Loucy (cell line): ENCODE measurements around the gene RAB15.

Source experiments
- EZH2phosphoT487 ChIP-seq: fragments of 200-600 bp; IDR thresholded peaks from 2 replicates; pipeline ENCODE4 v1.6.1; 2018; ENCODE audit warnings: antibody characterized with exemption, mild to moderate bottlenecking, moderate library complexity, borderline replicate concordance
- TF ChIP-seq, protein P1 (sequence below): fragments of 200-600 bp; sonication (generic); conservative IDR thresholded peaks from 2 replicates; pipeline ENCODE4 v1.5.1; 2014; ENCODE audit warnings: mild to moderate bottlenecking, antibody characterized with exemption, low read length

DNA sequence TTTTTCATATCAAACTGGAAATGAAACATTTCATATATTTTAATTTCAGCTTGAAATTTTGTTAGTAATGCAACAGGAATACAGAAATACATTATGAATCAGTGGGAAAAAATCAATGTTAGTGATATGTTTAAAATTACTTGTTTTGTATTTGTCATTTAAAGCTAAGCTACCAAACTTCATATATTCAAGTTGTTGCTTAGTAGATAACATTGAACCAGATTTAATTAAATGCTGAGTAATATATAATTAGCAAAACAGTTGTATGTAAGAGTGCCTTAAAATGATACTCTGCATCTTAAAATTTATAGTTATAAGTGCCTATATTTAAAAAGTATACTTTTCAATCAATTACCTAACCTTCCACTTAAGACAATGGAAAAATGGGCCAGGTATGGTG, 52.9 kb downstream of the RAB15 start:
- TF ChIP-seq, protein P1, sequence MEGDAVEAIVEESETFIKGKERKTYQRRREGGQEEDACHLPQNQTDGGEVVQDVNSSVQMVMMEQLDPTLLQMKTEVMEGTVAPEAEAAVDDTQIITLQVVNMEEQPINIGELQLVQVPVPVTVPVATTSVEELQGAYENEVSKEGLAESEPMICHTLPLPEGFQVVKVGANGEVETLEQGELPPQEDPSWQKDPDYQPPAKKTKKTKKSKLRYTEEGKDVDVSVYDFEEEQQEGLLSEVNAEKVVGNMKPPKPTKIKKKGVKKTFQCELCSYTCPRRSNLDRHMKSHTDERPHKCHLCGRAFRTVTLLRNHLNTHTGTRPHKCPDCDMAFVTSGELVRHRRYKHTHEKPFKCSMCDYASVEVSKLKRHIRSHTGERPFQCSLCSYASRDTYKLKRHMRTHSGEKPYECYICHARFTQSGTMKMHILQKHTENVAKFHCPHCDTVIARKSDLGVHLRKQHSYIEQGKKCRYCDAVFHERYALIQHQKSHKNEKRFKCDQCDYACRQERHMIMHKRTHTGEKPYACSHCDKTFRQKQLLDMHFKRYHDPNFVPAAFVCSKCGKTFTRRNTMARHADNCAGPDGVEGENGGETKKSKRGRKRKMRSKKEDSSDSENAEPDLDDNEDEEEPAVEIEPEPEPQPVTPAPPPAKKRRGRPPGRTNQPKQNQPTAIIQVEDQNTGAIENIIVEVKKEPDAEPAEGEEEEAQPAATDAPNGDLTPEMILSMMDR: no peak
- TF ChIP-seq EZH2phosphoT487: no peak
